Esophagus squamous epithelium (tissue), 5 donors: ENCODE data around the gene SIN3B. TPM values are rescaled to one million over a fixed set of nuclear protein-coding genes. Genes with fewer than 3 reads are reported as not detected.
"Not testable (repeated sequence)": the region's sequence is repeated elsewhere in the genome, so short reads cannot be mapped to it uniquely, and the experiment has no call there.

Source experiments
- DNase-seq: peaks from one replicate; lab custom pipeline; 2025; lab: John Stamatoyannopoulos, UW
- H3K27ac ChIP-seq, 4 donors: fragments of 200-600 bp; sonication (generic); one replicate each; pipeline ENCODE4 v1.5.1; 2016 to 2019; ENCODE audit warnings: mild to moderate bottlenecking in 1 of 4
- H3K27me3 ChIP-seq, 4 donors: fragments of 200-600 bp; sonication (generic); 1 replicate in 3 of 4; 2 replicates in 1 of 4; pipeline versions ENCODE4 v1.5.1 to v1.6.0; 2017 to 2021; ENCODE audit warnings: antibody characterized with exemption in 1 of 4
- H3K36me3 ChIP-seq, 3 donors: fragments of 200-600 bp; sonication (generic); one replicate each; pipeline ENCODE4 v1.5.1; 2016 to 2019
- H3K4me1 ChIP-seq, 3 donors: fragments of 200-600 bp; sonication (generic); one replicate each; pipeline ENCODE4 v1.5.1; 2017 to 2019
- H3K4me3 ChIP-seq, 4 donors: fragments of 200-600 bp; sonication (generic); 1 replicate in 3 of 4; 2 replicates in 1 of 4; pipeline ENCODE4 v1.5.1; 2016 to 2019; ENCODE audit warnings: mild to moderate bottlenecking in 2 of 4, moderate library complexity in 1 of 4
- H3K9me3 ChIP-seq, 3 donors: fragments of 200-600 bp; sonication (generic); one replicate each; pipeline ENCODE4 v1.5.1; 2016 to 2019
- CTCF ChIP-seq, 6 experiments: fragments of 450-650 bp in 4 of 6; fragments of 200-600 bp in 2 of 6; sonication (generic) in 2 of 6; IDR thresholded peaks; one replicate each; pipeline ENCODE4 v1.5.1; 2016 to 2019; ENCODE audit warnings: antibody characterized with exemption in 6 of 6, mild to moderate bottlenecking in 4 of 6, moderate library complexity in 4 of 6
- POLR2A ChIP-seq, 4 donors: fragments of 450-650 bp; IDR thresholded peaks; one replicate each; pipeline ENCODE4 v1.6.1; 2017; ENCODE audit warnings: antibody characterized with exemption in 4 of 4, mild to moderate bottlenecking in 4 of 4, moderate library complexity in 3 of 4
- WGBS, 2 donors: methylation state at CpG; one replicate each; pipeline ENCODE4 v1.1.5; 2018; 5-methylcytosine and 5-hydroxymethylcytosine counted together
- intact Hi-C: fragments of 100-400 bp; cut with DNase I; formaldehyde crosslinking; loops from one replicate; pipeline ENCODE4 v1.15.0; 2022
- total RNA-seq, 4 donors: library from RNA; depleted of rRNA; stranded (reverse); fragments of >200 nt; gene quantifications; one replicate each; pipeline ENCODE4 v1.1.0, GENCODE V29; 2016
- donor health status: DM: yes; HTN: yes; CAD: no.

The SIN3B gene
- total RNA-seq, 4 donors from 2014 or later: 11.2 to 34.7 (median 28.5) TPM

GRCh38 chr19:16797876-16798275 is 31.3 kb upstream of the SIN3B start:
- Histone ChIP-seq H3K4me1 (no peaks in the 10 kb centered on the region), H3K27ac (no peak overlapping the region), H3K9me3 (peaks cover 0 to 8% (median 0%) of the 10 kb centered on the region in 3 donors), H3K36me3 (no peaks in the 10 kb centered on the region), H3K27me3 (no peaks in the 10 kb centered on the region), H3K4me3 (no peak overlapping the region)
- DNase-seq: no peak
- no peak for TF ChIP-seq CTCF (IDR thresholded peaks at IDR 0.05)
- TF ChIP-seq POLR2A (IDR thresholded peaks at IDR 0.05): no peak
- intact Hi-C loops: no loop called here
- WGBS, 2 donors: 65 to 82% methylated on average over 2 to 3 of the region's 3 CpGs

GRCh38 chr19:16798326-16798725 is 30.9 kb upstream of the SIN3B start:
- H3K27ac ChIP-seq, DNase-seq, H3K4me1 ChIP-seq, H3K36me3 ChIP-seq, intact Hi-C loops, H3K9me3 ChIP-seq, H3K27me3 ChIP-seq, H3K4me3 ChIP-seq: not testable (repeated sequence)
- WGBS, 2 donors: 88% methylated on average over 6 of the region's 6 CpGs

GRCh38 chr19:16799740-16800139 is 29.5 kb upstream of the SIN3B start:
- Histone ChIP-seq H3K27me3 (no peaks in the 10 kb centered on the region), H3K9me3 (peaks cover 0 to 8% (median 0%) of the 10 kb centered on the region in 3 donors), H3K36me3 (no peaks in the 10 kb centered on the region), H3K4me3 (no peak overlapping the region), H3K4me1 (no peaks in the 10 kb centered on the region), H3K27ac (no peak overlapping the region)
- no peak for TF ChIP-seq CTCF (IDR thresholded peaks at IDR 0.05)
- TF ChIP-seq POLR2A (IDR thresholded peaks at IDR 0.05): no peak
- intact Hi-C loops: no loop called here
- DNase-seq: no peak
- 92 to 98% methylated on average over 5 to 14 of the region's 16 CpGs for WGBS, 2 donors

GRCh38 chr19:16801600-16802013 is 27.6 kb upstream of the SIN3B start:
- 51 to 62% methylated on average over 8 of the region's 8 CpGs for WGBS, 2 donors
- DNase-seq: no peak
- Histone ChIP-seq H3K4me1 (no peaks in the 10 kb centered on the region), H3K27me3 (no peaks in the 10 kb centered on the region), H3K4me3 (no peak overlapping the region), H3K9me3 (no peaks in the 10 kb centered on the region), H3K27ac (no peak overlapping the region), H3K36me3 (no peaks in the 10 kb centered on the region)
- intact Hi-C loops: no loop called here
- TF ChIP-seq CTCF (IDR thresholded peaks at IDR 0.05): no peak
- TF ChIP-seq POLR2A (IDR thresholded peaks at IDR 0.05): no peak

GRCh38 chr19:16804176-16804575 is 25.0 kb upstream of the SIN3B start:
- no peak for DNase-seq
- H3K36me3 ChIP-seq: no peaks in the 10 kb centered on the region
- no peak overlapping the region for H3K27ac ChIP-seq
- H3K4me1 ChIP-seq: no peaks in the 10 kb centered on the region
- TF ChIP-seq CTCF (IDR thresholded peaks at IDR 0.05) (no peak), POLR2A (IDR thresholded peaks at IDR 0.05) (no peak)
- no peaks in the 10 kb centered on the region for H3K9me3 ChIP-seq
- WGBS, 2 donors: 78 to 93% methylated on average over 4 of the region's 4 CpGs
- H3K27me3 ChIP-seq: no peaks in the 10 kb centered on the region
- intact Hi-C loops: no loop called here
- H3K4me3 ChIP-seq: no peak overlapping the region
